PC-3 (cell line): ENCODE measurements around the gene BEGAIN. TPM values are rescaled to one million over a fixed set of nuclear protein-coding genes. Genes with fewer than 3 reads are reported as not detected.

Source experiments
- ATAC-seq: fragments of 200-7000 bp; cut with Tn5 transposase; 2 replicates; pipeline ENCODE4 v1.9.1; 2020; ENCODE audit warnings: mild to moderate bottlenecking, moderate library complexity
- BruUV-seq: library from RNA; stranded (reverse); fragments of 400-500 nt; replicated peaks from 2 replicates; lab custom pipeline; 2021; lab: Mats Ljungman, UMichigan
- CTCF ChIA-PET: fragments of 300-600 bp; sonication (Branson Sonifier 250); formaldehyde crosslinking; loops from one replicate; lab custom pipeline; 2022; ENCODE audit warnings: antibody characterized with exemption; lab: Charles Lee
- POLR2A ChIA-PET: fragments of 300-600 bp; sonication (Branson Sonifier 250); formaldehyde crosslinking; loops from one replicate; lab custom pipeline; 2022; ENCODE audit warnings: antibody characterized with exemption; ENCODE audit not compliant: unreplicated experiment; lab: Charles Lee
- DNase-seq: peaks from one replicate; pipeline ENCODE4 v3.0.0-alpha.2; 2015
- H2AFZ ChIP-seq: fragments of 300-600 bp; sonication (generic); 2 replicates; pipeline ENCODE4 v1.6.0; 2016; ENCODE audit warnings: antibody characterized with exemption, low read length
- H3F3A ChIP-seq: fragments of 300-600 bp; sonication (generic); one replicate; pipeline ENCODE4 v1.6.0; 2017; ENCODE audit warnings: antibody characterized with exemption, low read length, control low read depth, mild to moderate bottlenecking; ENCODE audit not compliant: unreplicated experiment
- H3K27ac ChIP-seq: fragments of 300-600 bp; sonication (generic); 2 replicates; pipeline ENCODE4 v1.5.1; 2016; ENCODE audit warnings: mild to moderate bottlenecking, low read length
- H3K27me3 ChIP-seq: fragments of 300-600 bp; sonication (generic); 2 replicates; pipeline ENCODE4 v1.6.1; 2016; ENCODE audit warnings: low read length, mixed read lengths
- H3K36me3 ChIP-seq: fragments of 300-600 bp; sonication (generic); 2 replicates; pipeline ENCODE4 v1.6.1; 2016; ENCODE audit warnings: low read depth, mixed run types, low read length, mixed read lengths
- H3K4me1 ChIP-seq: fragments of 300-600 bp; sonication (generic); 2 replicates; pipeline ENCODE4 v1.5.1; 2016; ENCODE audit warnings: low read length; ENCODE audit not compliant: insufficient read depth
- H3K4me2 ChIP-seq: fragments of 300-600 bp; sonication (generic); 2 replicates; pipeline ENCODE4 v1.6.0; 2016; ENCODE audit warnings: low read length
- H3K4me3 ChIP-seq: fragments of 300-600 bp; sonication (generic); 2 replicates; pipeline ENCODE4 v1.5.1; 2016; ENCODE audit warnings: mild to moderate bottlenecking, low read length, mixed read lengths
- H3K79me2 ChIP-seq: fragments of 300-600 bp; sonication (generic); 2 replicates; pipeline ENCODE4 v1.6.1; 2017; ENCODE audit warnings: low read length, mixed read lengths
- H3K9ac ChIP-seq: fragments of 300-600 bp; sonication (generic); 2 replicates; pipeline ENCODE4 v1.6.0; 2016; ENCODE audit warnings: mild to moderate bottlenecking, low read length
- H3K9me2 ChIP-seq: fragments of 300-600 bp; sonication (generic); replicated peaks from 2 replicates; pipeline ENCODE4 v1.6.1; 2016; ENCODE audit warnings: mixed run types, low read length, mixed read lengths
- H3K9me3 ChIP-seq: fragments of 300-600 bp; sonication (generic); 2 replicates; pipeline ENCODE4 v1.6.1; 2016; ENCODE audit warnings: low read length, mixed read lengths
- H4K20me1 ChIP-seq: fragments of 300-600 bp; sonication (generic); 2 replicates; pipeline ENCODE4 v1.6.1; 2016; ENCODE audit warnings: low read length, mixed read lengths
- EZH2 ChIP-seq: fragments of 300-600 bp; sonication (generic); IDR thresholded peaks from one replicate; pipeline ENCODE4 v1.6.1; 2017; ENCODE audit warnings: antibody characterized with exemption, mild to moderate bottlenecking, low read length; ENCODE audit not compliant: unreplicated experiment
- EZH2phosphoT487 ChIP-seq: fragments of 300-600 bp; sonication (generic); IDR thresholded peaks from 2 replicates; pipeline ENCODE4 v1.6.1; 2018; ENCODE audit warnings: mild to moderate bottlenecking, antibody characterized with exemption, low read length, borderline replicate concordance
- intact Hi-C: fragments of 100-400 bp; cut with micrococcal nuclease; formaldehyde crosslinking; loops from 2 replicates; pipeline ENCODE4 v1.9.0; 2023
- total RNA-seq: library from RNA; depleted of rRNA; stranded (reverse); fragments of >200 nt; gene quantifications from 2 replicates; pipeline ENCODE4 v1.2.3, GENCODE V29; 2014
- TF ChIP-seq, protein P1 (sequence below): fragments of 300-600 bp; sonication (generic); conservative IDR thresholded peaks from 2 replicates; pipeline ENCODE4 v1.5.1; 2017; ENCODE audit warnings: antibody characterized with exemption, low read depth, mild to moderate bottlenecking, low read length

The BEGAIN gene
- total RNA-seq, 1 experiment from 2014 or later, result 3.8 TPM

DNA sequence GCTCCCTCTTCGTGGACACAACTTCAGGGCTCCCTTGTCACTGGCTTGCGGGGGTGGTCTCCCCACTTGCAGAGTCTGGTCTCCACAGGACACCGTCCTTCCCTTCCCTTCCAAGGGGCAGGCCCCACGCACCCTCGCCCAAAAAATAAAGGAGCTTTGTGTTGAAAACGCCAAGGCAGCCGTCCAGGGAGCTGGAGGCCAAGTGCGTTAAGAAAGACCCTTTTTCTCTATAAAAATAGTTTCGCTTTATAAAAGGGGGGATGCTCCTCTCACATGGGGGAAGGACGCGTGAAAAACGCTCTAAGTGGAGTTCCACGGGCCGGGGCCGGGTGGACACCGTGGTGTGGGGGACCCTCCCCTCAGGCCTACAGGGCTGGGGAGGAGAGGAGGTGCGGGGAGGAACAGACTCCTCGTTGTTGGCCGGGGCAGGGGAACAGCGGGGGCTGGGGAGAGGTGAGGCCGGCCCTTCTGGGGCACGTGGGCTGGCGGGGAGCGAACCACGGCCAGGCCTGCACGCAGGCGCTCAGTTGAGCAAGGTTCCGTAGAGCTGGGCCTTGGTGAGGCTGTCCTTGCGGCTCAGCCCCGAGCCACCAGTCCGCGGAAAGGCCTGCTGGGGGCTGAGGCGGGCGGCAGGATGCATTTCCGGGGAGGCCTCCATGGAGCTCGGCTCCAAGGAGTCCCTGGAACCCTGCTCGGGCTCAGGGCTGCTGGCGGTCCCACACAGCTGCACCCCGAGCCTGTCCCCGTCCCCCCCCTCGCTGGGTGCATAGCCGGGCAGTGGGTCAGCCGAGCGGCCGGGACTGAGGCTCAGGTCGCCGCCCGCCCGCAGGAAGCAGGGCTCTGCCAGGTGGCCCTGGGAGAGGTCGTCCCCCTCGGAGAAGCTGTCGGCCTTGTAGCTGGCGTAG lies 49.5 kb downstream of the BEGAIN start:
- Histone ChIP-seq H4K20me1 (no peaks in the 10 kb centered on the region), H3K4me3 (no peak overlapping the region), H3K79me2 (no peaks in the 10 kb centered on the region), H3K9ac (no peak overlapping the region), H3K27me3 (no peaks in the 10 kb centered on the region), H3K36me3 (no peaks in the 10 kb centered on the region), H3K27ac (no peak overlapping the region), H3K9me2 (no peaks in the 10 kb centered on the region), H2AFZ (no peak overlapping the region), H3K4me1 (peaks cover 11% of the 10 kb centered on the region; the same call in 1 of the 2 replicates), H3F3A (no peaks in the 10 kb centered on the region), H3K9me3 (no peaks in the 10 kb centered on the region), H3K4me2 (no peak overlapping the region)
- POLR2A ChIA-PET, result no interaction called here
- TF ChIP-seq, protein P1, sequence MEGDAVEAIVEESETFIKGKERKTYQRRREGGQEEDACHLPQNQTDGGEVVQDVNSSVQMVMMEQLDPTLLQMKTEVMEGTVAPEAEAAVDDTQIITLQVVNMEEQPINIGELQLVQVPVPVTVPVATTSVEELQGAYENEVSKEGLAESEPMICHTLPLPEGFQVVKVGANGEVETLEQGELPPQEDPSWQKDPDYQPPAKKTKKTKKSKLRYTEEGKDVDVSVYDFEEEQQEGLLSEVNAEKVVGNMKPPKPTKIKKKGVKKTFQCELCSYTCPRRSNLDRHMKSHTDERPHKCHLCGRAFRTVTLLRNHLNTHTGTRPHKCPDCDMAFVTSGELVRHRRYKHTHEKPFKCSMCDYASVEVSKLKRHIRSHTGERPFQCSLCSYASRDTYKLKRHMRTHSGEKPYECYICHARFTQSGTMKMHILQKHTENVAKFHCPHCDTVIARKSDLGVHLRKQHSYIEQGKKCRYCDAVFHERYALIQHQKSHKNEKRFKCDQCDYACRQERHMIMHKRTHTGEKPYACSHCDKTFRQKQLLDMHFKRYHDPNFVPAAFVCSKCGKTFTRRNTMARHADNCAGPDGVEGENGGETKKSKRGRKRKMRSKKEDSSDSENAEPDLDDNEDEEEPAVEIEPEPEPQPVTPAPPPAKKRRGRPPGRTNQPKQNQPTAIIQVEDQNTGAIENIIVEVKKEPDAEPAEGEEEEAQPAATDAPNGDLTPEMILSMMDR, result no peak
- TF ChIP-seq EZH2phosphoT487 (no peak), EZH2 (no peak)
- BruUV-seq, result no TSS peak
- no peak for DNase-seq
- intact Hi-C loops, result no loop called here
- ATAC-seq, result no peak
- CTCF ChIA-PET, result interaction anchor here (0.8 kb wide), 1 partner anchor 98 kb away, joined by 3 read pairs; no protein-coding TSS in a partner anchor

- H3K4me3 ChIP-seq, result no peak overlapping the region
- no peaks in the 10 kb centered on the region for H3K9me2 ChIP-seq
- DNase-seq (no peak), ATAC-seq (no peak)
- ChIA-PET POLR2A (no interaction called here), CTCF (interaction anchor here (0.8 kb wide), 1 partner anchor 97 kb away, joined by 3 read pairs; no protein-coding TSS in a partner anchor)
- H3K36me3 ChIP-seq, result no peaks in the 10 kb centered on the region
- no peak overlapping the region for H3K4me2 ChIP-seq
- no peaks in the 10 kb centered on the region for H3K27me3 ChIP-seq
- no peak overlapping the region for H3K9ac ChIP-seq
- no peak overlapping the region for H3K27ac ChIP-seq
- no TSS peak for BruUV-seq
- H3K79me2 ChIP-seq, result no peaks in the 10 kb centered on the region
- TF ChIP-seq EZH2, result no peak
- TF ChIP-seq EZH2phosphoT487, result no peak
- TF ChIP-seq, protein P1, result no peak
- H4K20me1 ChIP-seq, result no peaks in the 10 kb centered on the region
- H3K9me3 ChIP-seq, result no peaks in the 10 kb centered on the region
- H2AFZ ChIP-seq, result no peak overlapping the region
- no peaks in the 10 kb centered on the region for H3F3A ChIP-seq
- intact Hi-C loops, result no loop called here
- H3K4me1 ChIP-seq, result peaks cover 11% of the 10 kb centered on the region; the same call in 1 of the 2 replicates
Measured at GRCh38 chr14:100536721-100537445, 50.3 kb downstream of the BEGAIN start.
